ENCODE results near the gene KCNMA1. TPM values are rescaled to one million over a fixed set of nuclear protein-coding genes. Genes with fewer than 3 reads are reported as not detected.

KCNMA1 gene
- total and polyA plus RNA-seq, 10 of the 15 experiments (the other 5 are each of a cell fraction or from before 2014, with no cell fraction given) = 8.5 to 77.0 (median 21.3) TPM

DNA sequence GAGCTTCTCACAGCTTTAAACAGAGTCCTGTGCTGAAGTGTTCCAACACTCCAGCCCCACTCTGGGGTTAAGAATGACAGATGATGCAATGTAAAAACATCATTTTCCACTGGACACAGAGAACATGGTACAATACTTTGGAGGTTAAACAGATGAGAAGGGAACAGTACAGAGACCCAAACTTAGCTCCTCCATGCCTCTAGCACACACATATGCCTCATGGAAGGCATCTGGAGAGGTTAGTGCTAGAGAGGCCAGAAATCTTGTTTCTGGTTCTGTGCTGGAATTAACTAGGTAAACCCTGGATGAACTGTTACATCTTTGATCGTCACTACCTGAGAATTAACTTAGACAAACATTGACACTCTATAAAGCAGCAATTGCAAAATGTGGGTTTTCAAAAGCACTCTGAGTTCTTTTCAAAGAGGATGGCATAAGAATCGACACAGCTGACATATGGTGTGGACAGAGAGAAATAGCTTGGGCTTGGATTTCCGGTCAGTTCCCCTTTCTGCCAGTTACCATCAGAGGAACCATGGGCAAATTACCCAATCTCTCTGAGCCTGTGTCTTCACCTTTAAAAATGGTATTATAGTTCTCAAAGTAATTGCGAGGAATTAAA is 81.9 kb downstream of the KCNMA1 start:
- no peaks in the 10 kb centered on the region for H3K4me1 ChIP-seq (ENCODE audit: control insufficient read depth, insufficient read depth, low read length)
- DNase-seq (ENCODE audit: low read depth, low spot score) = no peak
- ChIA-PET RAD21 (ENCODE audit: unreplicated experiment) (interaction anchor here (0.7 to 1.2 kb wide), 3 partner anchors 12 to 79 kb away, joined by 3 to 4 read pairs (median 4); no protein-coding TSS in a partner anchor), SMC1A (ENCODE audit: uncharacterized antibody, unreplicated experiment) (interaction anchor here (0.7 to 2.1 kb wide), 12 partner anchors 8 to 84 kb away, joined by 3 to 9 read pairs (median 3); no protein-coding TSS in a partner anchor), CTCF (interaction anchor here (0.6 to 1.3 kb wide), 4 partner anchors 9 to 164 kb away, joined by 3 to 6 read pairs (median 3); no protein-coding TSS in a partner anchor), POLR2A (interaction anchor here (0.7 to 1.4 kb wide), 2 partner anchors 22 to 33 kb away, joined by 3 to 10 read pairs; no protein-coding TSS in a partner anchor)
- no peaks in the 10 kb centered on the region for H3K27me3 ChIP-seq (replicated peaks in 1 of 2; ENCODE audit: control insufficient read depth in 2 of 2, insufficient read depth in 2 of 2, low read length in 1 of 2)
- 40% methylated on average over 4 of the region's 4 CpGs for WGBS (ENCODE audit: insufficient coverage, insufficient replicate concordance, low lambda C conversion rate, missing lambda C conversion rate)
- H2AFZ ChIP-seq (ENCODE audit: control insufficient read depth, low read depth, low read length) = no peak overlapping the region
- no peak overlapping the region for H3K4me3 ChIP-seq
- intact Hi-C loops (cut with micrococcal nuclease; ENCODE audit: unreplicated experiment) = no loop called here
- no peak overlapping the region for H3K4me2 ChIP-seq (ENCODE audit: control insufficient read depth, insufficient read depth)
- H3K27ac ChIP-seq (ENCODE audit: control insufficient read depth, insufficient read depth) = no peak overlapping the region
- in situ Hi-C loops (cut with MboI) = no loop called here
- TF ChIP-seq STAT1 (conservative IDR thresholded peaks at IDR 0.05) (no peak), SPI1 (IDR thresholded peaks at IDR 0.05; ENCODE audit: borderline replicate concordance, insufficient read depth, low read depth, low read length) (0 out of 2 replicates have a peak, but pooled peaks have one; percentile 5)
- no peaks in the 10 kb centered on the region for H4K20me1 ChIP-seq (ENCODE audit: control insufficient read depth, insufficient read depth)
- FAIRE-seq = no peak
- H3K79me2 ChIP-seq (ENCODE audit: control insufficient read depth, insufficient read depth, low read length) = no peaks in the 10 kb centered on the region
- H3K36me3 ChIP-seq (ENCODE audit: control insufficient read depth in 2 of 2, insufficient read depth in 2 of 2, low read length in 1 of 2) = no peaks in the 10 kb centered on the region
- ATAC-seq = peak; percentile 26
- H3K9me3 ChIP-seq (replicated peaks; ENCODE audit: control insufficient read depth, insufficient read depth, low read length) = no peaks in the 10 kb centered on the region
- H3K9ac ChIP-seq (ENCODE audit: control insufficient read depth, insufficient read depth, low read length) = no peak overlapping the region
- no TSS peak for BruUV-seq (replicated peaks)

DNA sequence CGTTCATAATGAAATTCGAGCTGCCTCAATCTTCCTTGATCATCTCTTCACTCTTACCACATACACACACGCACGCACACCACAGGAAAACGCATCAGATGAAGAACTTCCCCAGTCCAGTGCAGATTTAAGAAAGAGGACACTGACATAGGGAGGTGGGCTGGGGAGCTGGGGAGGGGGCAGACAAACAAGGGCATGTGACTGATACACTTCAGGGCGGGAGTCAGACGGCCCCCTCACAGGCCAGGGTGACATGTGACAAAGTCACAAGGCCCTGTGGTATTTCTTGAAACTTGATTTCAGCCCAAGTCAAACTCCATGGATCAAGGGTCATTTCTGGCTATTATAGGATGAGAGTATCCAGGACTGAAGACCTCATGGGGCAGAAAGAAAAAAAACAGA is 82.6 kb downstream of the KCNMA1 start:
- WGBS (ENCODE audit: insufficient coverage, insufficient replicate concordance, low lambda C conversion rate, missing lambda C conversion rate) = 27% methylated on average over 7 of the region's 7 CpGs
- ATAC-seq (no peak), DNase-seq (ENCODE audit: low read depth, low spot score) (no peak), FAIRE-seq (no peak)
- in situ Hi-C loops (cut with MboI) (no loop called here), intact Hi-C loops (cut with micrococcal nuclease; ENCODE audit: unreplicated experiment) (no loop called here)
- no peaks in the 10 kb centered on the region for H3K79me2 ChIP-seq (ENCODE audit: control insufficient read depth, insufficient read depth, low read length)
- H4K20me1 ChIP-seq (ENCODE audit: control insufficient read depth, insufficient read depth) = no peaks in the 10 kb centered on the region
- TF ChIP-seq TCF3 (IDR thresholded peaks at IDR 0.05; ENCODE audit: borderline replicate concordance, insufficient read depth, low read depth, low read length) = no peak
- peak; percentile 11; the same call in 1 of the 2 replicates for TF ChIP-seq RUNX3 (IDR thresholded peaks at IDR 0.05; ENCODE audit: low read length)
- no peak for TF ChIP-seq BACH1 (IDR thresholded peaks at IDR 0.05; ENCODE audit: borderline replicate concordance)
- TF ChIP-seq, protein P1, sequence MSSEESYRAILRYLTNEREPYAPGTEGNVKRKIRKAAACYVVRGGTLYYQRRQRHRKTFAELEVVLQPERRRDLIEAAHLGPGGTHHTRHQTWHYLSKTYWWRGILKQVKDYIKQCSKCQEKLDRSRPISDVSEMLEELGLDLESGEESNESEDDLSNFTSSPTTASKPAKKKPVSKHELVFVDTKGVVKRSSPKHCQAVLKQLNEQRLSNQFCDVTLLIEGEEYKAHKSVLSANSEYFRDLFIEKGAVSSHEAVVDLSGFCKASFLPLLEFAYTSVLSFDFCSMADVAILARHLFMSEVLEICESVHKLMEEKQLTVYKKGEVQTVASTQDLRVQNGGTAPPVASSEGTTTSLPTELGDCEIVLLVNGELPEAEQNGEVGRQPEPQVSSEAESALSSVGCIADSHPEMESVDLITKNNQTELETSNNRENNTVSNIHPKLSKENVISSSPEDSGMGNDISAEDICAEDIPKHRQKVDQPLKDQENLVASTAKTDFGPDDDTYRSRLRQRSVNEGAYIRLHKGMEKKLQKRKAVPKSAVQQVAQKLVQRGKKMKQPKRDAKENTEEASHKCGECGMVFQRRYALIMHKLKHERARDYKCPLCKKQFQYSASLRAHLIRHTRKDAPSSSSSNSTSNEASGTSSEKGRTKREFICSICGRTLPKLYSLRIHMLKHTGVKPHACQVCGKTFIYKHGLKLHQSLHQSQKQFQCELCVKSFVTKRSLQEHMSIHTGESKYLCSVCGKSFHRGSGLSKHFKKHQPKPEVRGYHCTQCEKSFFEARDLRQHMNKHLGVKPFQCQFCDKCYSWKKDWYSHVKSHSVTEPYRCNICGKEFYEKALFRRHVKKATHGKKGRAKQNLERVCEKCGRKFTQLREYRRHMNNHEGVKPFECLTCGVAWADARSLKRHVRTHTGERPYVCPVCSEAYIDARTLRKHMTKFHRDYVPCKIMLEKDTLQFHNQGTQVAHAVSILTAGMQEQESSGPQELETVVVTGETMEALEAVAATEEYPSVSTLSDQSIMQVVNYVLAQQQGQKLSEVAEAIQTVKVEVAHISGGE (CRISPR knock-in tag; IDR thresholded peaks at IDR 0.05) = no peak
- no peak for TF ChIP-seq POU2F2 (IDR thresholded peaks at IDR 0.05; ENCODE audit: borderline replicate concordance, low read depth, low read length)
- TF ChIP-seq IRF4 (IDR thresholded peaks at IDR 0.05; ENCODE audit: low read depth, low read length) = no peak
- no peak for TF ChIP-seq SUPT20H (IDR thresholded peaks at IDR 0.05; ENCODE audit: borderline replicate concordance, control insufficient read depth, low read depth, low read length)
- TF ChIP-seq RAD51 (IDR thresholded peaks at IDR 0.05) = peak; percentile 45; the same call in 1 of the 2 replicates
- no peak for TF ChIP-seq TCF7 (IDR thresholded peaks at IDR 0.05; ENCODE audit: borderline replicate concordance)
- H3K4me1 ChIP-seq (ENCODE audit: control insufficient read depth, insufficient read depth, low read length) = no peaks in the 10 kb centered on the region
- SMC1A ChIA-PET (ENCODE audit: uncharacterized antibody, unreplicated experiment) = interaction anchor here (0.5 to 2.1 kb wide), 14 partner anchors 9 to 216 kb away, joined by 3 to 9 read pairs (median 3); no protein-coding TSS in a partner anchor
- no peak overlapping the region for H3K4me2 ChIP-seq (ENCODE audit: control insufficient read depth, insufficient read depth)
- no peak overlapping the region for H3K9ac ChIP-seq (ENCODE audit: control insufficient read depth, insufficient read depth, low read length)
- no peaks in the 10 kb centered on the region for H3K27me3 ChIP-seq (replicated peaks in 1 of 2; ENCODE audit: control insufficient read depth in 2 of 2, insufficient read depth in 2 of 2, low read length in 1 of 2)
- no peak overlapping the region for H2AFZ ChIP-seq (ENCODE audit: control insufficient read depth, low read depth, low read length)
- H3K27ac ChIP-seq (ENCODE audit: control insufficient read depth, insufficient read depth) = no peak overlapping the region
- H3K4me3 ChIP-seq = no peak overlapping the region
- no TSS peak for BruUV-seq (replicated peaks)
- POLR2A ChIA-PET = interaction anchor here (0.7 to 1.4 kb wide), 2 partner anchors 21 to 32 kb away, joined by 3 to 10 read pairs; no protein-coding TSS in a partner anchor
- no peaks in the 10 kb centered on the region for H3K9me3 ChIP-seq (replicated peaks; ENCODE audit: control insufficient read depth, insufficient read depth, low read length)
- CTCF ChIA-PET = interaction anchor here (1.0 to 1.3 kb wide), 3 partner anchors 8 to 165 kb away, joined by 3 to 6 read pairs (median 3); no protein-coding TSS in a partner anchor
- RAD21 ChIA-PET (ENCODE audit: unreplicated experiment) = interaction anchor here (0.7 to 1.2 kb wide), 3 partner anchors 11 to 80 kb away, joined by 3 to 4 read pairs (median 4); no protein-coding TSS in a partner anchor
- H3K36me3 ChIP-seq (ENCODE audit: control insufficient read depth in 2 of 2, insufficient read depth in 2 of 2, low read length in 1 of 2) = no peaks in the 10 kb centered on the region
